GM18499 (cell line): ENCODE data around the gene WFDC9.
"Not testable (repeated sequence)": the region's sequence is repeated elsewhere in the genome, so short reads cannot be mapped to it uniquely, and the experiment has no call there.

Experiments
- ATAC-seq: cut with Tn5 transposase; IDR thresholded peaks from one replicate; pipeline ENCODE4 v1.9.1; 2021; ENCODE audit warnings: moderate number of reproducible peaks; ENCODE audit not compliant: insufficient read depth, unreplicated experiment

WFDC9 gene

GRCh38 chr20:45631184-45631583 lies at the start of gene WFDC9:
TSS of gene WFDC9 (minus strand) at chr20:45631284. CDS start at chr20:45610181, 21,103 bp downstream.
- ATAC-seq = no peak

GRCh38 chr20:45679650-45680049 lies 48.6 kb upstream of the WFDC9 start:
- ATAC-seq = no peak

- ATAC-seq = no peak
Observed at GRCh38 chr20:45672765-45673164, 41.7 kb upstream of the WFDC9 start.

GRCh38 chr20:45670139-45670538 lies 39.1 kb upstream of the WFDC9 start, which contains the start of gene WFDC11:
TSS of gene WFDC11 (minus strand) at chr20:45670239. CDS start at chr20:45650600, 19,639 bp downstream.
- ATAC-seq = no peak

GRCh38 chr20:45657038-45657437 lies 26.0 kb upstream of the WFDC9 start:
- not testable (repeated sequence) for ATAC-seq

- not testable (repeated sequence) for ATAC-seq
Observed at GRCh38 chr20:45651726-45652125, 20.6 kb upstream of the WFDC9 start.

GRCh38 chr20:45649312-45649863 lies 18.3 kb upstream of the WFDC9 start:
- ATAC-seq = no peak

GRCh38 chr20:45647441-45648050 lies 16.5 kb upstream of the WFDC9 start:
- no peak for ATAC-seq

- no peak for ATAC-seq
Observed at GRCh38 chr20:45646875-45647274, 15.8 kb upstream of the WFDC9 start.

- ATAC-seq = not testable (repeated sequence)
Observed at GRCh38 chr20:45645869-45646268, 14.8 kb upstream of the WFDC9 start.

GRCh38 chr20:45641076-45641475 lies 10.0 kb upstream of the WFDC9 start:
- not testable (repeated sequence) for ATAC-seq

- no peak for ATAC-seq
Observed at GRCh38 chr20:45639687-45640086, 8.6 kb upstream of the WFDC9 start.

GRCh38 chr20:45636513-45636912 lies 5.4 kb upstream of the WFDC9 start:
- no peak for ATAC-seq

GRCh38 chr20:45630371-45630770 lies 713 bp downstream of the WFDC9 start:
- no peak for ATAC-seq

GRCh38 chr20:45629496-45630100 lies 1.5 kb downstream of the WFDC9 start, which contains the start of gene WFDC10A:
TSS of gene WFDC10A (plus strand) at chr20:45629739. CDS start at chr20:45629814, 75 bp downstream.
- no peak for ATAC-seq

- no peak for ATAC-seq
Observed at GRCh38 chr20:45626540-45626939, 4.5 kb downstream of the WFDC9 start.

GRCh38 chr20:45621593-45621992 lies 9.5 kb downstream of the WFDC9 start:
- no peak for ATAC-seq

GRCh38 chr20:45617591-45617990 lies 13.5 kb downstream of the WFDC9 start:
- no peak for ATAC-seq

- ATAC-seq = no peak
Observed at GRCh38 chr20:45612314-45612713, 18.8 kb downstream of the WFDC9 start.

GRCh38 chr20:45611054-45611453 lies 20.0 kb downstream of the WFDC9 start:
- ATAC-seq = no peak

GRCh38 chr20:45607810-45608209 lies 23.3 kb downstream of the WFDC9 start:
- ATAC-seq = no peak

- ATAC-seq = no peak
Observed at GRCh38 chr20:45595235-45595634, 35.8 kb downstream of the WFDC9 start.
